GM12878 (cell line): ENCODE data around the gene MUSTN1. TPM values are rescaled to one million over a fixed set of nuclear protein-coding genes. Genes with fewer than 3 reads are reported as not detected.

ENCODE experiments used
- ATAC-seq: fragments of 200-7000 bp; cut with Tn5 transposase; 3 replicates; pipeline ENCODE4 v1.9.1; 2020; ENCODE audit warnings: mild to moderate bottlenecking, moderate library complexity
- BruUV-seq: library from RNA; stranded (reverse); fragments of 400-500 nt; replicated peaks from 2 replicates; lab custom pipeline; 2021; lab: Mats Ljungman, UMichigan
- CTCF ChIA-PET: fragments of 300-600 bp; sonication (Branson Sonifier 250); formaldehyde crosslinking; extraction: SDS; loops from one replicate; lab custom pipeline; 2021; ENCODE audit warnings: inconsistent platforms; lab: Yijun Ruan, JAX
- POLR2A ChIA-PET: fragments of 350-600 bp; formaldehyde crosslinking; extraction: SDS; loops from one replicate; lab custom pipeline; 2021; ENCODE audit warnings: inconsistent platforms; lab: Charles Lee
- RAD21 ChIA-PET: fragments of 300-600 bp; sonication (Branson Sonifier 250); formaldehyde crosslinking; loops from one replicate; lab custom pipeline; 2023; ENCODE audit warnings: antibody characterized with exemption; ENCODE audit not compliant: unreplicated experiment; lab: Charles Lee
- SMC1A ChIA-PET: fragments of 300-600 bp; sonication (Branson Sonifier 250); formaldehyde crosslinking; loops from one replicate; lab custom pipeline; 2023; ENCODE audit not compliant: unreplicated experiment, uncharacterized antibody; lab: Charles Lee
- DNase-seq: peaks from one replicate; pipeline ENCODE4 v3.0.0-alpha.2; 2011; ENCODE audit warnings: low read depth, low spot score
- FAIRE-seq: peaks from 3 replicates; lab custom pipeline; 2011; peaks lifted over from hg19 to GRCh38; lab: Jason Lieb, UNC
- H2AFZ ChIP-seq: 2 replicates; pipeline ENCODE4 v1.6.0; 2011; ENCODE audit warnings: low read depth, low read length, control low read depth; ENCODE audit not compliant: control insufficient read depth
- H3K27ac ChIP-seq: 2 replicates; pipeline ENCODE4 v1.5.1; 2011; ENCODE audit warnings: control low read depth; ENCODE audit not compliant: control insufficient read depth, insufficient read depth
- H3K27me3 ChIP-seq, 2 experiments: replicated peaks in 1 of 2; 2 replicates each; pipeline versions ENCODE4 v1.6.0 to v1.6.1; 2011; ENCODE audit warnings: low read length in 1 of 2; ENCODE audit not compliant: control insufficient read depth in 2 of 2, insufficient read depth in 2 of 2
- H3K36me3 ChIP-seq, 2 experiments: 2 replicates each; pipeline ENCODE4 v1.5.1; 2011; ENCODE audit warnings: low read length in 1 of 2; ENCODE audit not compliant: control insufficient read depth in 2 of 2, insufficient read depth in 2 of 2
- H3K4me1 ChIP-seq: 2 replicates; pipeline ENCODE4 v1.6.1; 2011; ENCODE audit warnings: mild to moderate bottlenecking, low read length, moderate library complexity, mixed read lengths; ENCODE audit not compliant: control insufficient read depth, insufficient read depth
- H3K4me2 ChIP-seq: 2 replicates; pipeline ENCODE4 v1.6.0; 2011; ENCODE audit warnings: control low read depth; ENCODE audit not compliant: control insufficient read depth, insufficient read depth
- H3K4me3 ChIP-seq: fragments of 200-600 bp; sonication (generic); 2 replicates; pipeline ENCODE4 v1.5.1; 2016
- H3K79me2 ChIP-seq: 2 replicates; pipeline ENCODE4 v1.6.0; 2011; ENCODE audit warnings: low read length; ENCODE audit not compliant: control insufficient read depth, insufficient read depth
- H3K9ac ChIP-seq: 2 replicates; pipeline ENCODE4 v1.8.0; 2011; ENCODE audit warnings: low read length, control low read depth, mixed read lengths; ENCODE audit not compliant: control insufficient read depth, insufficient read depth
- H3K9me3 ChIP-seq: replicated peaks from 3 replicates; pipeline ENCODE4 v1.5.1; 2011; ENCODE audit warnings: mild to moderate bottlenecking, low read length; ENCODE audit not compliant: control insufficient read depth, insufficient read depth
- H4K20me1 ChIP-seq: 2 replicates; pipeline ENCODE4 v1.6.0; 2011; ENCODE audit not compliant: control insufficient read depth, insufficient read depth
- ASH2L ChIP-seq: fragments of 300-600, 200-600 bp; sonication (generic); IDR thresholded peaks from 2 replicates; pipeline ENCODE4 v1.6.1; 2017; ENCODE audit warnings: low read depth, mild to moderate bottlenecking, borderline replicate concordance
- BCL11A ChIP-seq: IDR thresholded peaks from 2 replicates; pipeline ENCODE4 v1.6.1; 2011; ENCODE audit warnings: low read depth, low read length
- FOS ChIP-seq: IDR thresholded peaks from 3 replicates; pipeline ENCODE4 v1.6.1; 2011; ENCODE audit warnings: borderline replicate concordance; ENCODE audit not compliant: insufficient read length; ENCODE audit errors: extremely low read depth
- GATAD2B ChIP-seq: fragments of 450-650 bp; conservative IDR thresholded peaks from 2 replicates; pipeline ENCODE4 v1.6.1; 2017; ENCODE audit warnings: low read depth, mild to moderate bottlenecking, moderate library complexity
- IRF3 ChIP-seq: fragments of 450-650 bp; IDR thresholded peaks from 2 replicates; pipeline ENCODE4 v1.6.1; 2014; ENCODE audit warnings: mild to moderate bottlenecking
- MXI1 ChIP-seq: fragments of 150-350 bp; IDR thresholded peaks from 2 replicates; pipeline ENCODE4 v1.6.1; 2011; ENCODE audit warnings: low read depth, mild to moderate bottlenecking, inconsistent platforms, low read length, improper control_type of control experiment
- NR2C2 ChIP-seq: IDR thresholded peaks from 2 replicates; pipeline ENCODE4 v1.6.1; 2011; ENCODE audit warnings: borderline replicate concordance, low read depth; ENCODE audit not compliant: control insufficient read depth, insufficient read length
- RUNX3 ChIP-seq: IDR thresholded peaks from 2 replicates; pipeline ENCODE4 v1.6.1; 2012; ENCODE audit warnings: low read length, inconsistent platforms
- SPI1 ChIP-seq: IDR thresholded peaks from 2 replicates; pipeline ENCODE4 v1.6.1; 2011; ENCODE audit warnings: low read depth, mild to moderate bottlenecking, low read length, moderate library complexity, borderline replicate concordance; ENCODE audit not compliant: insufficient read depth
- STAT1 ChIP-seq: fragments of 450-650 bp; conservative IDR thresholded peaks from 2 replicates; pipeline ENCODE4 v1.6.1; 2014; ENCODE audit warnings: antibody characterized with exemption, mild to moderate bottlenecking
- TBL1XR1 ChIP-seq: IDR thresholded peaks from 2 replicates; pipeline ENCODE4 v1.6.1; 2012; ENCODE audit warnings: low read depth, low read length, improper control_type of control experiment
- USF1 ChIP-seq: IDR thresholded peaks from 2 replicates; pipeline ENCODE4 v1.6.1; 2011; ENCODE audit warnings: borderline replicate concordance, low read depth, mild to moderate bottlenecking, moderate library complexity, mixed read lengths, low read length; ENCODE audit not compliant: insufficient read depth; ENCODE audit errors: extremely low read length
- YBX1 ChIP-seq: fragments of 450-650 bp; IDR thresholded peaks from 2 replicates; pipeline ENCODE4 v1.6.1; 2016; ENCODE audit warnings: antibody characterized with exemption
- ZNF217 ChIP-seq: fragments of 450-650 bp; IDR thresholded peaks from 2 replicates; pipeline ENCODE4 v1.6.1; 2017; ENCODE audit warnings: antibody characterized with exemption, mild to moderate bottlenecking
- WGBS: methylation state at CpG from one replicate; pipeline ENCODE4 v1.1.6; 2016; ENCODE audit warnings: low lambda C conversion rate; ENCODE audit not compliant: insufficient replicate concordance, insufficient coverage; ENCODE audit errors: missing lambda C conversion rate; 5-methylcytosine and 5-hydroxymethylcytosine counted together
- in situ Hi-C: fragments of 300-500 bp; cut with MboI; formaldehyde crosslinking; loops from 9 replicates; pipeline ENCODE4 v1.14.3; 2018; ENCODE audit warnings: mixed read lengths
- intact Hi-C: fragments of 100-400 bp; cut with micrococcal nuclease; formaldehyde crosslinking; loops from one replicate; pipeline ENCODE4 v1.14.2; 2022; ENCODE audit not compliant: unreplicated experiment
- polyA plus RNA-seq, 11 experiments: library from polyadenylated mRNA; depleted of rRNA in 4 of 11; unstranded in 6 of 11; stranded (reverse) in 5 of 11; fragments of >200 nt; fragmentation: Nextera tagmentation in 4 of 11; fragmentation: Illumina TruSeq in 1 of 11; extraction: Ambion mirVana in 4 of 11; extraction: Trizol in 1 of 11; gene quantifications; 1 replicate in 1 of 11; 2 replicates in 10 of 11; pipeline versions ENCODE4 v1.2.1 to v1.2.3, GENCODE V29; 2011 to 2016; ENCODE audit warnings: inconsistent platforms in 2 of 11, missing spikeins in 2 of 11, low read depth in 1 of 11
- total RNA-seq, 4 experiments: library from RNA; depleted of rRNA in 3 of 4; stranded (reverse); fragments of >200 nt in 3 of 4; fragmentation: Illumina TruSeq in 1 of 4; extraction: Trizol in 1 of 4; gene quantifications; 2 replicates each; pipeline versions ENCODE4 v1.2.1 to v1.2.3, GENCODE V29; 2013 to 2021

Gene MUSTN1
- total and polyA plus RNA-seq, 10 of the 15 experiments (the other 5 are each of a cell fraction or from before 2014, with no cell fraction given) = 0.35 to 4.5 (median 1.2) TPM; not detected in 2

- Histone ChIP-seq H3K4me1 (no peaks in the 10 kb centered on the region), H2AFZ (no peak overlapping the region), H3K36me3 (no peaks in the 10 kb centered on the region), H3K27ac (no peak overlapping the region), H3K4me3 (no peak overlapping the region), H3K4me2 (no peak overlapping the region), H4K20me1 (no peaks in the 10 kb centered on the region), H3K9ac (no peak overlapping the region), H3K79me2 (no peaks in the 10 kb centered on the region), H3K9me3 (no peaks in the 10 kb centered on the region), H3K27me3 (no peaks in the 10 kb centered on the region)
- RAD21 ChIA-PET = no interaction called here
- CTCF ChIA-PET = no interaction called here
- POLR2A ChIA-PET = no interaction called here
- FAIRE-seq = no peak
- ATAC-seq = no peak
- DNase-seq = no peak
- no TSS peak for BruUV-seq
- TF ChIP-seq NR2C2 (no peak), ASH2L (no peak), BCL11A (no peak), FOS (no peak), TBL1XR1 (no peak)
- in situ Hi-C loops = no loop called here
- intact Hi-C loops = no loop called here
- WGBS = 74% methylated on average over 8 of the region's 8 CpGs
- SMC1A ChIA-PET = no interaction called here
Measured at GRCh38 chr3:52813810-52814209, 21.0 kb downstream of the MUSTN1 start.

- no peaks in the 10 kb centered on the region for H3K79me2 ChIP-seq
- no peaks in the 10 kb centered on the region for H3K9me3 ChIP-seq
- H4K20me1 ChIP-seq = no peaks in the 10 kb centered on the region; the same call in 1 of the 2 replicates
- H2AFZ ChIP-seq = no peak overlapping the region
- no peaks in the 10 kb centered on the region for H3K36me3 ChIP-seq
- no peak for ATAC-seq
- DNase-seq = no peak
- ChIA-PET RAD21 (no interaction called here), SMC1A (no interaction called here), POLR2A (no interaction called here), CTCF (interaction anchor here (0.6 to 2.4 kb wide), 6 partner anchors 9 to 267 kb away, joined by 3 to 10 read pairs (median 3); no protein-coding TSS in a partner anchor)
- no peak overlapping the region for H3K4me3 ChIP-seq
- H3K9ac ChIP-seq = no peak overlapping the region
- 37% methylated on average over 7 of the region's 7 CpGs for WGBS
- no peak for TF ChIP-seq MXI1
- no peak for TF ChIP-seq ZNF217
- no peak for TF ChIP-seq GATAD2B
- TF ChIP-seq IRF3 = no peak
- TF ChIP-seq USF1 = no peak
- no peak for TF ChIP-seq STAT1
- TF ChIP-seq SPI1 = no peak
- no peak for TF ChIP-seq YBX1
- TF ChIP-seq RUNX3 = no peak
- H3K27ac ChIP-seq = no peak overlapping the region
- H3K4me1 ChIP-seq = no peaks in the 10 kb centered on the region
- BruUV-seq = no TSS peak
- H3K27me3 ChIP-seq = no peaks in the 10 kb centered on the region
- in situ Hi-C loops = no loop called here
- intact Hi-C loops = no loop called here
- H3K4me2 ChIP-seq = no peak overlapping the region
- no peak for FAIRE-seq
Measured at GRCh38 chr3:52811452-52812011, 23.3 kb downstream of the MUSTN1 start.
